D341Med (cell line): Measurements from ENCODE around the gene PEX13.
"Not testable (repeated sequence)": the region's sequence is repeated elsewhere in the genome, so short reads cannot be mapped to it uniquely, and the experiment has no call there.

Source experiments
- DNase-seq: peaks from one replicate; pipeline ENCODE4 v3.0.0; 2012; ENCODE audit warnings: low spot score

PEX13 gene

GRCh38 chr2:61009355-61009754, 8.2 kb upstream of the PEX13 start:
- DNase-seq = no peak

- DNase-seq = no peak
Measured at GRCh38 chr2:61011678-61012077, 5.8 kb upstream of the PEX13 start.

DNA sequence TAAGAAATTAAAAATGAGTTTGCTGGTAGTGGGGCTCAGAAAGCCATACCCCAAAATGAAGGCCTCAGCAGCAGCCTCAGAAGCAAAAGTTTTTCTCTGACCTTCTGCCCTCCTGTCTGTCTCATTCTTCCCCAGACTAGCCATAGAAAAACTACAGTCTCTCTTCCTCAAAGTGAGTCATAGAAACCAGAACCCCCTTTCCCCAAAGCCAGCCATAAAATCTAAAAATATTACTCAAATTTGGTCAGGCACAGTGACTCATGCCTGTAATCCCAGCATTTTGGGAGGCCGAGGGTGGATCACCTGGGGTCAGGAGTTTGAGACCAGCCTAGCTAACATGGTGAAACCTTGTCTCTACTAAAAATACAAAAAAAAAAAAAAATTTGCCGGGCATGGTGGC, 5.2 kb upstream of the PEX13 start:
- not testable (repeated sequence) for DNase-seq

DNA sequence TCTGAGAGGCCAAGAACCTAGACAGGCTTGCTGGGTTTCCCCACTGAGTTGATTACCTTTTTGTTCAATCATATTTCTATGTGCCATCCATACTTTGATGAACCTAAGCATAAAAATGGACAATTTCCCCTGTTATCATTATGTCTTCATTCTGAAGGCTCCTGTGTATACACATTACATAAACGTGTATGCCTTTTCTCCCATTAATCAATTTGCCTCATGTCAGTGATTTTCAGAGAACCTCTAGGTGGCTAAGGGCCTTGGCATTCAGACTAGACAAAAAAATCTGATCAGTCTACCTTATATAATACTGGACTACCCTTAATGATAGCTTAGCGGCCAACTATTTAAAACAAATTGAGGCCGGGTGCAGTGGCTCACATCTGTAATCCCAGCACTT, 4.1 kb upstream of the PEX13 start:
- no peak for DNase-seq

GRCh38 chr2:61014763-61015162, 2.8 kb upstream of the PEX13 start:
- DNase-seq = no peak

GRCh38 chr2:61015976-61016375, 1.5 kb upstream of the PEX13 start:
- DNase-seq = no peak

- DNase-seq = no peak
Measured at GRCh38 chr2:61016392-61017002, 1.0 kb upstream of the PEX13 start.

DNA sequence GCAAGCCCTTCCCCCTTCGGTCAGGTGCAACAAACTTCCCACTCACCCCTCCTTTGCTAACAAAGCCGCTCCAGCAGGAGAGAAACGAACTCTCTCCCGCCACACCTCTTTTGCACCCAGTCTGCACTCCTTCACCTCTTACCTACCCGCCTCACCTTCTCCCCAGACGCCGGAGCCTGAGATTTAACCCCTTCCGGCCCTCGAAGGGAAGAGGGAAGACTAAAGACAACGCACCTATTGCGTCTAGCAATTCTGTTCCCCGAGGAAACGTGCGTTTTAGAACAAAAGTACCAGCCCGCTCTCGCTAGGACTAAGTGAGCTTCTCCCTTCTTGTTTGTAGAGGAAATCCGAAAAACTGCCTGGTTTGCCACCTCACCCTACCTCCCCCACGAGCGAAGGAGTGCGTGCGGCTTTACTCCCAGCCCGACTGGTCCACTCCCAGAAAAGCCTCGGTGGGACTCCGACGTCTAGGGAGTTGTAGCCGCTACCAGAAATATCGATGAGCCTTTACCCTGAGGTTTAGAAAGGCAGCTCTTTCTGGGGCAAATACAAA, 441 bp upstream of the PEX13 start:
- DNase-seq = peak; percentile 78

DNA sequence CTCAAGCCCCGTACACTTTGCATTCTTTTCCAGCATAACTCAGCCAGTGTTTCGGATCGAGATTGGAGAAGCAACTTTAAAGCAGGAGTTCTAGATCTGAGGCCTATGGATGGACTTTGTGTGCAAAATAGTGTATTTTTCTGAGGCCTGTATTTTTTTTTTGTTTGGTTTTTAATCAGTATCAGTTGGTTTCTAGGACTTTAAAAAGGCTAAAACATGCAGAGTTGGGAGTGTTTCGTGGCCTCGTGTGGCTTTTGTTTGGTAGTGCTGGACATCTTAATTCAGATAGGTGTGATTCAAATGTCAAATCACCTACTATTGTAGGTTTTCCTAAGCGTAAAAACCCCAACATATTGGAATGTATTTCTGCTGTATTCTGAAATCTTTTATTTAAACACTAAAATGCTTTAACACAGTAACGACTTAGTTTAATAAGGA, 817 bp downstream of the PEX13 start:
- peak; percentile 12 for DNase-seq

GRCh38 chr2:61018798-61019197, 1.3 kb downstream of the PEX13 start:
- no peak for DNase-seq

DNA sequence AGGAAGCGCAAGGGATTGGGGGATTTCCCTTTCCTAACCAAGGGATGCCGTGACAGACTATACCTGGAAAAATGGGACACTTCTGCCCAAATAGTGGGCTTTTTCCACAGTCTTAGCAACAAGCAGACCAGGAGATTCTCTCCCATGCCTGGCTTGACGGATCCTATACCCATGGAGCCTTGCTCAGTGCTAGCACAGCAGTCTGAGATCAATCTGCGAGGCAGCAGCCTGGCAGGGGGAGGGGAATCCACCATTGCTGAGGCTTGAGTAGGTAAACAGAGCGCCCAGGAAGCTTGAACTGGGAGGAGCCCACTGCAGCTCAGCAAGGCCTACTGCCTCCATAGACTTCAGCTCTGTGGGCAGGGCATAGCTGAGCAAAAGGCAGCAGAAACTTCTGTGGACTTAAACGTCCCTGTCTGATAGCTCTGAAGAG, 3.7 kb downstream of the PEX13 start:
- no peak for DNase-seq

DNA sequence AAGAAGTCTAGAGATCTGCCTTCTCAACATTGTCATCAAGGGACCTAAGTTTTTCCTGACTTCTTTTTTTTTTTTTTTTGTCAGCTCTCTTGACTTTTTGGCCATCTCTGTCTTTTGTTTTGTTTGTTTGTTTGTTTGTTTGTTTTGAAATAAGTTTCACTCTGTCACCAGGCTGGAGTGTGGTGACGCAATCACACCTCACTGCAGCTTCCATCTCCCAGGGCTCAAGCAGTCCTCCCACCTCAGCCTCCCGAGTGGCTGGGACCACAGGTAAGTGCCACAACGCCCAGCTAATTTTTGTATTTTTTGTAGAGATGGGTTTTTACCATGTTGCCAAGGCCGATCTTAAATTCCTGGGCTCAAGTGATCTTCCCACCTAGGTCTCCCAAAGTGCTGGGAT, 6.2 kb downstream of the PEX13 start:
- no peak for DNase-seq

- DNase-seq = no peak
Measured at GRCh38 chr2:61029533-61029932, 12.0 kb downstream of the PEX13 start.

- DNase-seq = not testable (repeated sequence)
Measured at GRCh38 chr2:61034592-61034991, 17.1 kb downstream of the PEX13 start.

DNA sequence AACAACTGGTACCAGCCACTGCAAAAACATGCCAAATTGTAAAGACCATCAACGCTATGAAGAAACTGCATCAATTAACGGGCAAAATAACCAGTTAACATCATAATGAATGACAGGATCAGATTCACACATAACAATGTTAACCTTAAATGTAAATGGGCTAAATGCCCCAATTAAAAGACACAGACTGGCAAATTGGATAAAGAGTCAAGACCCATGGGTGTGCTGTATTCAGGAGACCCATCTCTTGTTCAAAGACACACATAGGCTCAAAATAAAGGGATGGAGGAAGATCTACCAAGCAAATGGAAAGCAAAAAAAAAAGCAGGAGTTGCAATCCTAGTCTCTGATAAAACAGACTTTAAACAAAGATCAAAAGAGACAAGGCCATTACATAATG, 19.1 kb downstream of the PEX13 start:
- DNase-seq = not testable (repeated sequence)

GRCh38 chr2:61042807-61043206, 25.3 kb downstream of the PEX13 start:
- DNase-seq = no peak

DNA sequence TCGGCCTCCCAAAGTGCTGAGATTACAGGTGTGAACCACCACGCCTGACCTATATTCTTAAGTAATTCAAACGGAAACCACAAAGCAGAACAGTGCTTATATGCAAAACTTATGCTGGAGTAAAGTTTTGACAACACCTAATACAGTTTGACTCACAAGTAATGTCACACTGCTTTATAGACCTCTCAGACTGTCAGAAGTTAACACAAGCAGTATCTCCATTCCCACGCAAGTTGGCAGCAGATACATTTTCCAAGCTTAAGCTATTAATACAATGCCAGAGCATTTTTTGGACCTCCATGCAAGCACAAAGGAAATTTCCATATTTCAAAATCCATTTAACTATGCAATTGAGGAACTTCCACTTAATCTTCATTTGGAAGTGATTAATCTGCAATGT, 27.1 kb downstream of the PEX13 start:
- no peak for DNase-seq

- DNase-seq = no peak
Measured at GRCh38 chr2:61045226-61045625, 27.7 kb downstream of the PEX13 start.

GRCh38 chr2:61045999-61046398, 28.5 kb downstream of the PEX13 start:
- no peak for DNase-seq

DNA sequence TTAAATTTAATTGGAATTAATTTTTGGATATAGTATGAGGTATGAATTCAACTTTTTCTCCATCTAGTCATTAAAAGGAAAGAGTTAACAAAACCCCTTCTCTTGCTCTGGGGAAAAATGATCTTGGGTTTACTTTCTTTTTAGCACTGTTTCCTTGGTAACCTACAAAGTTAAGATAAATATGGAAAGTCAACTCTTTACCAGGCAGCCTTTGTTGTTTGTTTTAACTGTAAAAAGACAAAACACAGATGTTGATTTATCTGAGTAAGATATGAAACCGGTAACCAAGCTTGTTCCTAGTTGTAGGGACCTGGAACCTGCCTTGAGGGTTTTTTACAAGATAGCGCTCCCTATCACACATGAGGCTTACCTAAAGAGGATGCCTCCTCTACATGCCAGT, 38.0 kb downstream of the PEX13 start:
- no peak for DNase-seq

DNA sequence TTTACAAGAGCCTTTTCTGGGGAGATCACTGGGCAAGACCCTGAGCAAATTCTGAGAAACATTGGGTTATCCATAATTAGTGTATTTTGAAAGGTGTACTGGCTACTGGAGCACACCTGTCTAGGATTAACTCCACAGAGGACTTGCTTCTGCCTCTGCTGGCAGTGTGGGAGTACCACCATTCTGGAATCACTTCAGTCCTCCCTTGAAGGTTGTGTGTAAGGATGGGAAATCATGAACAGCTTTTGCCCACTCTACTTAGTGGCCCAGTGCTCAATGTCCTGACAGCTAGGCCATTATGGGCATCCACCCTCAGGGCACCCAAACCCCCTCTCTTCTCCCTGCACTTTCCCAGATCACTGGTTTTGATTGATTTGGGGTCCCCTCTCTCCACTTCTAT, 40.0 kb downstream of the PEX13 start:
- DNase-seq = peak; percentile 5

DNA sequence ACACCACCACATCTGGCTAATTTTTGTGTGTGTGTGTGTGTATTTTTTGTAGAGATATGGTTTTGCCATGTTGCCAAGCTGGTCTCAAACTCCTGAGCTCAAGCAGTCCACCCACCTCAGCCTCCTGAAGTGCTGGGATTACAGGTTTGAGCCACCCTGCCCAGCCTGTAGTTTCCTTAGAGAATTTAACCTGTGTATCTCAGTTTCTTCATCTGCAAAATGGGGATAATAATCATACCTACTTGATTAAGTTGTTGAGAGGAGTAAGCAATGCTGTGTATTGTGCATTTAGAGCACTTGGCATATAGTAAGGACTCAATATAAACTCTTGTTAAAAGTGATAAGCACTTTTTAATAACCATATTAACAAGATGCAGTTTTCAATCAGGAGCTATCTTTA, 41.9 kb downstream of the PEX13 start:
- no peak for DNase-seq

GRCh38 chr2:61065714-61066709, 48.5 kb downstream of the PEX13 start, which contains the start of gene SANBR:
SANBR (plus strand) TSS chr2:61065871; CDS start chr2:61070351, 4,480 bp downstream.
- DNase-seq = peak; percentile 97
